Activated T-helper 2 cell treated with anti-CD3 and anti-CD28 coated beads, Interferon-gamma antibody, Interleukin-2, Interleukin-4, amounts not matched to agents 10 μg/mL and 5 μg/mL and 100 μg/mL, durations not matched to agents 14 hours and 24 hours and 36 hours (primary cell): ENCODE data around the gene PHKB. TPM values are rescaled to one million over a fixed set of nuclear protein-coding genes. Genes with fewer than 3 reads are reported as not detected.

Experiments
- total RNA-seq: library from RNA; stranded (reverse); gene quantifications from 2 replicates; pipeline ENCODE4 v1.2.3, GENCODE V29; 2022

PHKB gene
- total RNA-seq, 1 donor from 2014 or later: 29.7 TPM

Other genes starting within 250 kb of the PHKB start
- gene ITFG1, start 268 bp upstream of the PHKB start, total RNA-seq: 23.9 and 28.7 TPM in 2 replicates